Stomach (tissue), 19 donors: ENCODE data around the gene DESI1. TPM values are rescaled to one million over a fixed set of nuclear protein-coding genes. Genes with fewer than 3 reads are reported as not detected.
A peak's percentile ranks its signal among the peaks of the same experiment; 100 is the strongest.

Experiments
- DNase-seq, 2 donors: peaks; one replicate each; pipeline versions ENCODE4 v3.0.0 to v3.0.0-alpha.2; 2013 to 2019
- H3K27ac ChIP-seq, 5 donors: fragments of 200-600 bp in 4 of 5; sonication (generic) in 4 of 5; one replicate each; pipeline ENCODE4 v1.5.1; 2013 to 2019; ENCODE audit warnings: mild to moderate bottlenecking in 1 of 5, moderate library complexity in 1 of 5
- H3K27me3 ChIP-seq, 3 donors: fragments of 200-600 bp; sonication (generic); one replicate each; pipeline ENCODE4 v1.5.1; 2017 to 2019; ENCODE audit warnings: mixed run types in 1 of 3
- H3K36me3 ChIP-seq, 4 donors: fragments of 200-600 bp; sonication (generic); 1 replicate in 3 of 4; 2 replicates in 1 of 4; pipeline ENCODE4 v1.5.1; 2016 to 2019
- H3K4me1 ChIP-seq, 4 donors: fragments of 200-600 bp; sonication (generic); one replicate each; pipeline ENCODE4 v1.5.1; 2016 to 2019
- H3K4me3 ChIP-seq, 4 donors: fragments of 200-600 bp; sonication (generic) in 3 of 4; one replicate each; pipeline ENCODE4 v1.5.1; 2016 to 2019; ENCODE audit warnings: mild to moderate bottlenecking in 1 of 4
- H3K9me3 ChIP-seq, 4 donors: fragments of 200-600 bp; sonication (generic); one replicate each; pipeline ENCODE4 v1.5.1; 2016 to 2019
- CTCF ChIP-seq, 7 experiments: fragments of 450-650 bp in 4 of 7; fragments of 200-600 bp in 3 of 7; sonication (generic) in 3 of 7; IDR thresholded peaks; one replicate each; pipeline ENCODE4 v1.5.1; 2016 to 2019; ENCODE audit warnings: antibody characterized with exemption in 7 of 7, control low read depth in 2 of 7, mild to moderate bottlenecking in 1 of 7
- EP300 ChIP-seq: sonication (generic); formaldehyde crosslinking; IDR thresholded peaks from one replicate; pipeline ENCODE4 v1.6.1; 2017; ENCODE audit warnings: antibody characterized with exemption
- POLR2A ChIP-seq, 4 donors: fragments of 450-650 bp; IDR thresholded peaks; one replicate each; pipeline ENCODE4 v1.6.1; 2016; ENCODE audit warnings: antibody characterized with exemption in 4 of 4, control low read depth in 2 of 4, mild to moderate bottlenecking in 1 of 4, moderate library complexity in 1 of 4
- POLR2AphosphoS5 ChIP-seq, 3 donors: sonication (generic); formaldehyde crosslinking; IDR thresholded peaks; one replicate each; pipeline ENCODE4 v1.6.1; 2016; ENCODE audit warnings: antibody characterized with exemption in 3 of 3
- WGBS, 5 donors: extraction: QIAGEN DNeasy Blood & Tissue Kit in 3 of 5; methylation state at CpG; one replicate each; pipeline versions ENCODE4 v1.1.5 to v1.1.7; 2013 to 2018; 5-methylcytosine and 5-hydroxymethylcytosine counted together
- intact Hi-C: fragments of 100-400 bp; cut with DNase I; formaldehyde crosslinking; loops from one replicate; pipeline ENCODE4 v1.15.1; 2023; ENCODE audit warnings: low total_unique reads
- long read RNA-seq, 10 donors: transcript quantifications; one replicate each; lab custom pipeline, GENCODE V29; 2026
- polyA plus RNA-seq, 3 donors: library from polyadenylated mRNA; stranded (reverse); fragments of 200-250 nt; gene quantifications; one replicate each; pipeline ENCODE4 v1.2.3, GENCODE V29; 2013
- total RNA-seq, 5 donors: library from RNA; depleted of rRNA; stranded (reverse); fragments of >200 nt; gene quantifications; one replicate each; pipeline versions ENCODE4 v1.1.0 to v1.2.3, GENCODE V29; 2014 to 2016
- donor health status: healthy with polysubstance abuse.
- donor health status: Bipolar disorder and iron deficiency.
- donor health status: healthy.

DESI1 gene
- total RNA-seq (10 to 100 TPM; 10.4 to 39.7 (median 15.4) TPM), polyA plus RNA-seq (10 to 100 TPM; 11.9 to 17.4 (median 16.2) TPM)
- long read RNA-seq, donor 1, partial matches to known transcripts = 0 of 2 reads
- long read RNA-seq, donor 1, other reads (novel, unspliced or antisense) = 0 of 2 reads
- long read RNA-seq, donor 2, partial matches to known transcripts = 97 of 157 reads
- long read RNA-seq, donor 2, other reads (novel, unspliced or antisense) = 60 of 157 reads
- long read RNA-seq, donor 3, transcript DESI1-201 (6 exons, 3,833 nt) = major isoform, 6 of 7 reads
- long read RNA-seq, donor 3, partial matches to known transcripts = 0 of 7 reads
- long read RNA-seq, donor 3, other reads (novel, unspliced or antisense) = 0 of 7 reads
- long read RNA-seq, donor 4 = 0 reads
- long read RNA-seq, donor 5, partial matches to known transcripts = 5 of 8 reads
- long read RNA-seq, donor 5, other reads (novel, unspliced or antisense) = 0 of 8 reads
- long read RNA-seq, donor 6, transcript DESI1-201 (6 exons, 3,833 nt) = major isoform, 10 of 150 reads
- long read RNA-seq, donor 6, partial matches to known transcripts = 139 of 150 reads
- long read RNA-seq, donor 6, other reads (novel, unspliced or antisense) = 0 of 150 reads
- long read RNA-seq, donor 7, partial matches to known transcripts = 0 of 3 reads
- long read RNA-seq, donor 7, other reads (novel, unspliced or antisense) = 0 of 3 reads
- long read RNA-seq, donor 8, partial matches to known transcripts = 0 of 3 reads
- long read RNA-seq, donor 8, other reads (novel, unspliced or antisense) = 0 of 3 reads
- long read RNA-seq, donor 9, partial matches to known transcripts = 9 of 12 reads
- long read RNA-seq, donor 9, other reads (novel, unspliced or antisense) = 0 of 12 reads
- long read RNA-seq, donor 10, partial matches to known transcripts = 0 of 3 reads
- long read RNA-seq, donor 10, other reads (novel, unspliced or antisense) = 0 of 3 reads

GRCh38 chr22:41620589-41621098 is at the start of gene DESI1:
DESI1 (minus strand) TSS chr22:41621043; CDS start chr22:41620839, 204 bp downstream.
- Histone ChIP-seq H3K4me1 (peaks cover 21 to 68% (median 48%) of the 10 kb centered on the region in 4 donors), H3K27ac (peak within 1 kb of the TSS; percentile 93 to 99 (median 97)), H3K4me3 (peak within 1 kb of the TSS; percentile 80 to 98 (median 91)), H3K9me3 (no peaks in the 10 kb centered on the region), H3K27me3 (no peaks in the 10 kb centered on the region), H3K36me3 (peaks cover 18 to 34% (median 30%) of the 10 kb centered on the region in 4 donors)
- intact Hi-C loops = no loop called here
- no peak for DNase-seq
- 0% methylated on average over 26 to 40 of the region's 40 CpGs for WGBS, 5 donors
- TF ChIP-seq CTCF (IDR thresholded peaks at IDR 0.05) = no peak
- peak; percentile 79 to 98 (median 96) for TF ChIP-seq POLR2AphosphoS5 (IDR thresholded peaks at IDR 0.05)
- TF ChIP-seq EP300 = no peak
- peak in 2 of 4 donors; percentile 35 to 79 for TF ChIP-seq POLR2A (IDR thresholded peaks at IDR 0.05)

- Histone ChIP-seq H3K27ac (peak overlapping the region in 2 of 5 donors; percentile 2 to 11), H3K9me3 (no peaks in the 10 kb centered on the region), H3K4me1 (peaks cover 3 to 31% (median 11%) of the 10 kb centered on the region in 4 donors), H3K36me3 (peaks cover 10 to 31% (median 29%) of the 10 kb centered on the region in 4 donors), H3K27me3 (no peaks in the 10 kb centered on the region), H3K4me3 (no peak overlapping the region)
- no peak for DNase-seq
- WGBS, 5 donors = 83 to 88% (median 85%) methylated on average over 21 of the region's 21 CpGs
- intact Hi-C loops = no loop called here
- no peak for TF ChIP-seq CTCF (IDR thresholded peaks at IDR 0.05)
- TF ChIP-seq EP300 = no peak
- TF ChIP-seq POLR2A (IDR thresholded peaks at IDR 0.05) = no peak
- no peak for TF ChIP-seq POLR2AphosphoS5 (IDR thresholded peaks at IDR 0.05)
Measured at GRCh38 chr22:41668971-41669911, 48.4 kb upstream of the DESI1 start.

- H3K9me3 ChIP-seq = no peaks in the 10 kb centered on the region
- H3K36me3 ChIP-seq = peaks cover 47 to 57% (median 54%) of the 10 kb centered on the region in 4 donors
- no peak for TF ChIP-seq CTCF (IDR thresholded peaks at IDR 0.05)
- TF ChIP-seq POLR2AphosphoS5 (IDR thresholded peaks at IDR 0.05) = no peak
- no peak for TF ChIP-seq EP300
- no peak for TF ChIP-seq POLR2A (IDR thresholded peaks at IDR 0.05)
- no peaks in the 10 kb centered on the region for H3K27me3 ChIP-seq
- WGBS, 5 donors = 76 to 85% (median 78%) methylated on average over 3 of the region's 3 CpGs
- no peak overlapping the region for H3K27ac ChIP-seq
- H3K4me3 ChIP-seq = no peak overlapping the region
- H3K4me1 ChIP-seq = peaks cover 3 to 20% (median 11%) of the 10 kb centered on the region in 4 donors
- no peak for DNase-seq
- intact Hi-C loops = no loop called here
Measured at GRCh38 chr22:41664951-41665350, 44.1 kb upstream of the DESI1 start.
